HepG2 (cell line): ENCODE measurements around the gene FAAP20. TPM values are rescaled to one million over a fixed set of nuclear protein-coding genes. Genes with fewer than 3 reads are reported as not detected.

Source experiments
- ARHGAP35 ChIP-seq: sonication (generic); formaldehyde crosslinking; IDR thresholded peaks from 2 replicates; pipeline ENCODE4 v1.9.0; 2022; ENCODE audit warnings: mild to moderate bottlenecking, inconsistent platforms, moderate library complexity, missing genetic modification reagents, borderline replicate concordance
- CREB3 ChIP-seq: sonication (generic); formaldehyde crosslinking; IDR thresholded peaks from 2 replicates; pipeline ENCODE4 v1.5.0; 2020; ENCODE audit warnings: missing genetic modification reagents
- EED ChIP-seq: sonication (generic); formaldehyde crosslinking; IDR thresholded peaks from 2 replicates; pipeline ENCODE4 v1.5.0; 2020; ENCODE audit warnings: mild to moderate bottlenecking, missing genetic modification reagents
- HNF1B ChIP-seq: sonication (generic); formaldehyde crosslinking; IDR thresholded peaks from 2 replicates; pipeline ENCODE4 v1.5.1; 2020; ENCODE audit warnings: mild to moderate bottlenecking, moderate library complexity, missing genetic modification reagents
- IRX3 ChIP-seq: sonication (generic); formaldehyde crosslinking; IDR thresholded peaks from 2 replicates; pipeline ENCODE4 v1.8.1; 2023; ENCODE audit warnings: mild to moderate bottlenecking, low read depth, missing genetic modification reagents, borderline replicate concordance
- MED1 ChIP-seq: sonication (generic); formaldehyde crosslinking; IDR thresholded peaks from 2 replicates; pipeline ENCODE4 v1.4.0; 2020; ENCODE audit warnings: missing genetic modification reagents
- MXD1 ChIP-seq: sonication (generic); formaldehyde crosslinking; IDR thresholded peaks from 2 replicates; pipeline ENCODE4 v1.4.0; 2020; ENCODE audit warnings: mild to moderate bottlenecking, missing genetic modification reagents
- PAXIP1 ChIP-seq: sonication (generic); formaldehyde crosslinking; conservative IDR thresholded peaks from 2 replicates; pipeline ENCODE4 v1.4.0; 2020; ENCODE audit warnings: mild to moderate bottlenecking, missing genetic modification reagents, moderate library complexity
- PCBP2 ChIP-seq: fragments of 200-400 bp; formaldehyde crosslinking; optimal IDR thresholded peaks from 2 replicates; pipeline ENCODE3; 2018; ENCODE audit warnings: low read length, low read depth; ENCODE audit not compliant: poor library complexity, severe bottlenecking
- PRDM4 ChIP-seq: sonication (generic); formaldehyde crosslinking; IDR thresholded peaks from 2 replicates; pipeline ENCODE4 v1.9.0; 2021; ENCODE audit warnings: missing genetic modification reagents, borderline replicate concordance
- RAD51 ChIP-seq: fragments of 450-650 bp; IDR thresholded peaks from 2 replicates; pipeline ENCODE4 v1.6.1; 2016; ENCODE audit warnings: borderline replicate concordance
- RNF2 ChIP-seq: fragments of 450-650 bp; conservative IDR thresholded peaks from 2 replicates; pipeline ENCODE4 v1.6.1; 2016; ENCODE audit warnings: low read depth
- TAF15 ChIP-seq: fragments of 200-400 bp; formaldehyde crosslinking; IDR thresholded peaks from one replicate; pipeline ENCODE4 v1.6.1; 2018; ENCODE audit warnings: mild to moderate bottlenecking, low read depth, low read length; ENCODE audit not compliant: poor library complexity, severe bottlenecking
- TFDP2 ChIP-seq: sonication (generic); formaldehyde crosslinking; IDR thresholded peaks from 2 replicates; pipeline ENCODE4 v1.4.0; 2020; ENCODE audit warnings: missing genetic modification reagents
- XBP1 ChIP-seq: sonication (generic); formaldehyde crosslinking; IDR thresholded peaks from 2 replicates; pipeline ENCODE4 v1.5.0; 2020; ENCODE audit warnings: missing genetic modification reagents
- ZNF337 ChIP-seq: sonication (generic); formaldehyde crosslinking; IDR thresholded peaks from 2 replicates; pipeline ENCODE4 v1.5.1; 2020; ENCODE audit warnings: missing genetic modification reagents, low read depth, mild to moderate bottlenecking, borderline replicate concordance
- ZNF557 ChIP-seq: sonication (generic); formaldehyde crosslinking; IDR thresholded peaks from 2 replicates; pipeline ENCODE4 v1.4.0; 2020; ENCODE audit warnings: missing genetic modification reagents
- ZNF619 ChIP-seq: sonication (generic); formaldehyde crosslinking; IDR thresholded peaks from 2 replicates; pipeline ENCODE4 v1.4.0; 2020; ENCODE audit warnings: mild to moderate bottlenecking, missing genetic modification reagents
- ZSCAN31 ChIP-seq: sonication (generic); formaldehyde crosslinking; IDR thresholded peaks from 2 replicates; pipeline ENCODE4 v1.5.0; 2020; ENCODE audit warnings: low read depth, mild to moderate bottlenecking, missing genetic modification reagents
- polyA plus RNA-seq, 8 experiments: library from polyadenylated mRNA; depleted of rRNA in 3 of 8; stranded (reverse) in 7 of 8; unstranded in 1 of 8; fragments of >200 nt; fragmentation: Illumina TruSeq in 4 of 8; extraction: Trizol in 4 of 8; gene quantifications; 2 replicates each; pipeline versions ENCODE4 v1.2.1 to v1.2.3, GENCODE V29; 2011 to 2016; ENCODE audit warnings: low read depth in 4 of 8, missing spikeins in 1 of 8, mixed read lengths in 1 of 8; ENCODE audit not compliant: insufficient read depth in 1 of 8
- total RNA-seq, 5 experiments: library from RNA; depleted of rRNA; stranded (reverse); fragments of >200 nt; fragmentation: Illumina TruSeq; extraction: Trizol; gene quantifications; 2 replicates each; pipeline ENCODE4 v1.2.3, GENCODE V29; 2016; ENCODE audit warnings: low read depth in 1 of 5

Gene FAAP20
- total and polyA plus RNA-seq, 2 of the 13 experiments (the other 11 are each of a cell fraction or from before 2014, with no cell fraction given) = 9.6 to 10.8 TPM

GRCh38 chr1:2232255-2232915 lies 37.8 kb upstream of the FAAP20 start (continued):
- TF ChIP-seq ZNF619 (no peak), RAD51 (no peak), IRX3 (CRISPR knock-in tag) (no peak), XBP1 (CRISPR knock-in tag) (no peak), RNF2 (no peak), MXD1 (CRISPR knock-in tag) (peak; percentile 36; the same call in 1 of the 2 replicates), ARHGAP35 (CRISPR knock-in tag) (no peak), ZSCAN31 (CRISPR knock-in tag) (peak; percentile 34; the same call in 1 of the 2 replicates), ZNF557 (CRISPR knock-in tag) (no peak), PAXIP1 (CRISPR knock-in tag) (peak; percentile 88), MED1 (CRISPR knock-in tag) (peak; percentile 69), TFDP2 (no peak), PRDM4 (no peak), HNF1B (CRISPR knock-in tag) (no peak), ZNF337 (CRISPR knock-in tag) (no peak), PCBP2 (no peak), CREB3 (CRISPR knock-in tag) (no peak), EED (CRISPR knock-in tag) (no peak), TAF15 (peak; percentile 37)
